Measurements from ENCODE around the gene ZNF581. TPM values are rescaled to one million over a fixed set of nuclear protein-coding genes. Genes with fewer than 3 reads are reported as not detected.

Gene ZNF581
- polyA plus RNA-seq, 1 donor from 2014 or later, result 15.3 TPM

DNA sequence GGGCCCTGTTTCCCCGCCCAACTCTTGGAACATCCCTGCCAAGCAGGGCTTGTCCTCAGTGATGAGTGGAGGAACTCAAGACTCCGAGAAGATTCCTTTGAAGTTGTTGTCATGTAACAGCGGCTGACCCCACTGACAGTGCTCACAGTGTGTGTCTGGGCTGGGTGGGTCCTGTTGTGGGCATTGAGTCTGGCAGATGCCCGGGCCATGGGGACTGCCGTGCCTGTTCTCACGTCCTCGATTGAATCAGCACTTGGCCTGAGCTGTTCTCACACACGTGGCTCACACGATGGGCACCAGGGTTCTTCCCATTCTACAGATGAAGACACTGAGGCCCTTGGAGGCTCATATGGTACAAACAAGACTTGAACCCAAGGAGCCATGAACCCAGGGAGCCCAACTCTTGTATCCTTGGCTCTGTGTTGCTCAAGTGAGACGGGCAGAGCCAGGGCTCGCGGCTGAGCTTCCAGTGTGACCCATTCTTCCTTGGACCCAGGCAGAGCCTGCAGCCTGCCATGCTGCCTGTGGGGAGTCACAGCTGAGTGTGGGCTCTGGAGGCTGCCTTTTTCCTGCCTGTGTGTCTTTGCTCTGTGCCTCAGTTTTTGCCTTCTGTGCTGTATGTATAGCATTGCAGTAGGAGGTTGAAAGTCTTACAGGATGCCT is 23.0 kb downstream of the ZNF581 start (continued):
- TF ChIP-seq TAF1 (IDR thresholded peaks at IDR 0.05; ENCODE audit: low read depth), result no peak

DNA sequence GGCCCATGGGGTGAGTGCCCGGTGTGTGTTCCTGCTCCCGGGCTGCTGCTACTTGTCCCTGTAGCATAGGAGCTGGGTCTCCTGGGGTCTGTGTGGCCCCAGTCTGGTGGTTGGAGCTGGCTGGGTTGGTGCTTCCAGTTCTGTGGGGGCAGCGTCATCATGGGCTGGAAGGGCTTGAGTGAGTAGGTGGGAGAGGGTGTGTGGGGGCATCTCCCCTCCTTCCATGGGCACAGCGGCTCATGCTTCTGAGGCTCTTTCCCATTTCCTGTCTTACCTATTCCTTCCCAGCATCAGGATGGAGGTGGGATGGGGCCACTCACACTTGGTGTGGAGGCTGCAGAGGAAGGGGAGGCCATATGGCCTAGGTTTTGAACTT is 23.5 kb downstream of the ZNF581 start:
- TF ChIP-seq TAF1 (IDR thresholded peaks at IDR 0.05; ENCODE audit: low read depth) (no peak), MXI1 (conservative IDR thresholded peaks at IDR 0.05; ENCODE audit: poor library complexity, severe bottlenecking) (no peak), SMC3 (conservative IDR thresholded peaks at IDR 0.05; ENCODE audit: poor library complexity) (no peak), POLR2AphosphoS5 (IDR thresholded peaks at IDR 0.05) (no peak), RAD21 (conservative IDR thresholded peaks at IDR 0.05) (no peak), EP300 (conservative IDR thresholded peaks at IDR 0.05; ENCODE audit: poor library complexity, severe bottlenecking) (no peak), EZH2 (IDR thresholded peaks at IDR 0.05; ENCODE audit: borderline replicate concordance, insufficient read depth, low read length, poor library complexity, severe bottlenecking) (no peak)
- TF ChIP-seq, protein P1, sequence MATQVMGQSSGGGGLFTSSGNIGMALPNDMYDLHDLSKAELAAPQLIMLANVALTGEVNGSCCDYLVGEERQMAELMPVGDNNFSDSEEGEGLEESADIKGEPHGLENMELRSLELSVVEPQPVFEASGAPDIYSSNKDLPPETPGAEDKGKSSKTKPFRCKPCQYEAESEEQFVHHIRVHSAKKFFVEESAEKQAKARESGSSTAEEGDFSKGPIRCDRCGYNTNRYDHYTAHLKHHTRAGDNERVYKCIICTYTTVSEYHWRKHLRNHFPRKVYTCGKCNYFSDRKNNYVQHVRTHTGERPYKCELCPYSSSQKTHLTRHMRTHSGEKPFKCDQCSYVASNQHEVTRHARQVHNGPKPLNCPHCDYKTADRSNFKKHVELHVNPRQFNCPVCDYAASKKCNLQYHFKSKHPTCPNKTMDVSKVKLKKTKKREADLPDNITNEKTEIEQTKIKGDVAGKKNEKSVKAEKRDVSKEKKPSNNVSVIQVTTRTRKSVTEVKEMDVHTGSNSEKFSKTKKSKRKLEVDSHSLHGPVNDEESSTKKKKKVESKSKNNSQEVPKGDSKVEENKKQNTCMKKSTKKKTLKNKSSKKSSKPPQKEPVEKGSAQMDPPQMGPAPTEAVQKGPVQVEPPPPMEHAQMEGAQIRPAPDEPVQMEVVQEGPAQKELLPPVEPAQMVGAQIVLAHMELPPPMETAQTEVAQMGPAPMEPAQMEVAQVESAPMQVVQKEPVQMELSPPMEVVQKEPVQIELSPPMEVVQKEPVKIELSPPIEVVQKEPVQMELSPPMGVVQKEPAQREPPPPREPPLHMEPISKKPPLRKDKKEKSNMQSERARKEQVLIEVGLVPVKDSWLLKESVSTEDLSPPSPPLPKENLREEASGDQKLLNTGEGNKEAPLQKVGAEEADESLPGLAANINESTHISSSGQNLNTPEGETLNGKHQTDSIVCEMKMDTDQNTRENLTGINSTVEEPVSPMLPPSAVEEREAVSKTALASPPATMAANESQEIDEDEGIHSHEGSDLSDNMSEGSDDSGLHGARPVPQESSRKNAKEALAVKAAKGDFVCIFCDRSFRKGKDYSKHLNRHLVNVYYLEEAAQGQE (IDR thresholded peaks at IDR 0.05; ENCODE audit: borderline replicate concordance), result no peak
- TF ChIP-seq, protein P2, sequence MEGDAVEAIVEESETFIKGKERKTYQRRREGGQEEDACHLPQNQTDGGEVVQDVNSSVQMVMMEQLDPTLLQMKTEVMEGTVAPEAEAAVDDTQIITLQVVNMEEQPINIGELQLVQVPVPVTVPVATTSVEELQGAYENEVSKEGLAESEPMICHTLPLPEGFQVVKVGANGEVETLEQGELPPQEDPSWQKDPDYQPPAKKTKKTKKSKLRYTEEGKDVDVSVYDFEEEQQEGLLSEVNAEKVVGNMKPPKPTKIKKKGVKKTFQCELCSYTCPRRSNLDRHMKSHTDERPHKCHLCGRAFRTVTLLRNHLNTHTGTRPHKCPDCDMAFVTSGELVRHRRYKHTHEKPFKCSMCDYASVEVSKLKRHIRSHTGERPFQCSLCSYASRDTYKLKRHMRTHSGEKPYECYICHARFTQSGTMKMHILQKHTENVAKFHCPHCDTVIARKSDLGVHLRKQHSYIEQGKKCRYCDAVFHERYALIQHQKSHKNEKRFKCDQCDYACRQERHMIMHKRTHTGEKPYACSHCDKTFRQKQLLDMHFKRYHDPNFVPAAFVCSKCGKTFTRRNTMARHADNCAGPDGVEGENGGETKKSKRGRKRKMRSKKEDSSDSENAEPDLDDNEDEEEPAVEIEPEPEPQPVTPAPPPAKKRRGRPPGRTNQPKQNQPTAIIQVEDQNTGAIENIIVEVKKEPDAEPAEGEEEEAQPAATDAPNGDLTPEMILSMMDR (IDR thresholded peaks at IDR 0.05; ENCODE audit: poor library complexity, severe bottlenecking), result no peak
- Histone ChIP-seq H3K27me3 (ENCODE audit: insufficient read depth, low read depth, low read length) (no peaks in the 10 kb centered on the region), H3K36me3 (ENCODE audit: insufficient read depth, low read length) (no peaks in the 10 kb centered on the region), H4K20me1 (ENCODE audit: insufficient read depth) (peaks cover 8% of the 10 kb centered on the region), H3F3A (ENCODE audit: insufficient read depth, low read length, poor library complexity, severe bottlenecking) (no peaks in the 10 kb centered on the region), H3K79me2 (replicated peaks; ENCODE audit: insufficient read depth, low read length) (peaks cover 8% of the 10 kb centered on the region), H3K9me3 (ENCODE audit: low read length) (no peaks in the 10 kb centered on the region), H3K4me3 (ENCODE audit: low read length) (no peak overlapping the region), H3K9ac (ENCODE audit: low read length) (no peak overlapping the region), H3K9me2 (ENCODE audit: insufficient read depth, low read length) (no peaks in the 10 kb centered on the region), H3K4me2 (ENCODE audit: low read length) (no peak overlapping the region), H3K27ac (ENCODE audit: low read length) (no peak overlapping the region), H2AFZ (ENCODE audit: low read depth, low read length) (no peak overlapping the region)

DNA sequence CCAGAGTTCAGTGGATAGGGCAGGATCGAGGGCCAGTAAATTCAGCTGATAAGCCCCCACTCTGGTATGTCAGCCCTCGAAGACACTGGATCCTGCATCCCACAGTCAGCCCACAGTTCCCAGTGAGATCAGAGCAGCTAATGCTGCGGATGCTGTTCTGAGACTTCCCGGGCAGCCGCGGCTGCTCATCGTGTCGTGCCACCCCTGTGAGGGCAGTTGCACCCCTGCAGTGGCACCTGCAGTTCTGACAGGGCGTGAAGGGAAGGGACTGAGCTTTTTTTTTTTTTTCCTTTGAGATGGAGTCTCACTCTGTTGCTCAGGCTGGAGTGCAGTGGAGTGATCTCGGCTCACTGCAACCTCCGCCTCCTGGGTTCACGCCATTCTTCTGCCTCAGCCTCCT is 24.1 kb downstream of the ZNF581 start:
- peaks cover 8% of the 10 kb centered on the region for H4K20me1 ChIP-seq (ENCODE audit: insufficient read depth)
- peaks cover 12% of the 10 kb centered on the region for H3K79me2 ChIP-seq (replicated peaks; ENCODE audit: insufficient read depth, low read length)

More for the DNA sequence above, 24.1 kb downstream of the ZNF581 start:
- Histone ChIP-seq H3K9ac (ENCODE audit: low read length) (no peak overlapping the region), H3K4me3 (ENCODE audit: low read length) (no peak overlapping the region), H3K9me3 (ENCODE audit: low read length) (no peaks in the 10 kb centered on the region), H3K27ac (ENCODE audit: low read length) (no peak overlapping the region), H3K4me2 (ENCODE audit: low read length) (no peak overlapping the region), H3K27me3 (ENCODE audit: insufficient read depth, low read depth, low read length) (no peaks in the 10 kb centered on the region), H3F3A (ENCODE audit: insufficient read depth, low read length, poor library complexity, severe bottlenecking) (no peaks in the 10 kb centered on the region), H3K36me3 (ENCODE audit: insufficient read depth, low read length) (no peaks in the 10 kb centered on the region), H2AFZ (ENCODE audit: low read depth, low read length) (no peak overlapping the region), H3K9me2 (ENCODE audit: insufficient read depth, low read length) (no peaks in the 10 kb centered on the region)
- TF ChIP-seq EZH2 (IDR thresholded peaks at IDR 0.05; ENCODE audit: borderline replicate concordance, insufficient read depth, low read length, poor library complexity, severe bottlenecking) (no peak), RAD21 (conservative IDR thresholded peaks at IDR 0.05) (no peak), SMC3 (conservative IDR thresholded peaks at IDR 0.05; ENCODE audit: poor library complexity) (no peak), EP300 (conservative IDR thresholded peaks at IDR 0.05; ENCODE audit: poor library complexity, severe bottlenecking) (no peak), TAF1 (IDR thresholded peaks at IDR 0.05; ENCODE audit: low read depth) (no peak), POLR2AphosphoS5 (IDR thresholded peaks at IDR 0.05) (no peak), MXI1 (conservative IDR thresholded peaks at IDR 0.05; ENCODE audit: poor library complexity, severe bottlenecking) (no peak)
- TF ChIP-seq, protein P1 (IDR thresholded peaks at IDR 0.05; ENCODE audit: borderline replicate concordance), result no peak
